Measurements from ENCODE around the gene B4GALT1. TPM values are rescaled to one million over a fixed set of nuclear protein-coding genes. Genes with fewer than 3 reads are reported as not detected.

B4GALT1 gene
- total and polyA plus RNA-seq, 2 of the 8 experiments (the other 6 are each of a cell fraction or from before 2014, with no cell fraction given): 12.8 to 18.2 TPM

DNA sequence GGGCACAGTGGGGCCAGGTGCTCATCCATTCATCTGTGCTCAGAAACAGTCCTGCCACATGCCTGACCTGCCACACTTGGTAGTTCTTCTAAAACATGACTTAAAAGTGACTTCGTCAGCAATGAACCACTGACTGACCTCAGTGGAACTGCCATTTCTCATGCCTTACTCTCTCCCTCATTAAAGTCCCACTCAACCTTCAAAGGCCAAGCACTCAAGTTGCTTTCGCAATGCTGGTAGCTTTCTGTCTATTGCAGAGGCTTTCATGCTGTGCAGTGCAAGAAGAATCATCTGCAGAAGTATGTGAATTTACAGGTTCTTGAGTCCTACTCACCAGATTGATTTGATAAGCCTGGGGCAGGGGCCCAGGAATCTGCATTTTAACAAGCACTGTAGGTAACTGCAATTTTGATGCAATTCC, 23.9 kb downstream of the B4GALT1 start:
- DNase-seq (ENCODE audit: low read depth in 1 of 2, low spot score in 2 of 2) (no peak), FAIRE-seq (no peak)
- no peak overlapping the region for H3K27ac ChIP-seq (ENCODE audit: low read depth, low read length)
- H4K8ac ChIP-seq (ENCODE audit: extremely low read depth, insufficient read depth, low read length): no peak overlapping the region
- H3K18ac ChIP-seq (ENCODE audit: extremely low read depth, low read length): no peak overlapping the region
- H2AFZ ChIP-seq (ENCODE audit: low read length): no peak overlapping the region
- H3K4me1 ChIP-seq (replicated peaks in 1 of 4; ENCODE audit: control insufficient read depth in 3 of 4, insufficient read depth in 4 of 4, low read length in 3 of 4): peaks cover 0 to 5% (median 1%) of the 10 kb centered on the region in 4 experiments; a peak in 5 of 7 replicates
- H4K20me1 ChIP-seq (replicated peaks in 1 of 2; ENCODE audit: control insufficient read depth in 1 of 2, insufficient read depth in 2 of 2, low read length in 2 of 2): peaks cover 0 to 2% of the 10 kb centered on the region in 2 experiments
- H2BK15ac ChIP-seq (ENCODE audit: low read length): no peak overlapping the region
- POLR2A ChIA-PET (ENCODE audit: partially characterized antibody): interaction anchor here (0.9 to 1.5 kb wide), 3 partner anchors 8 to 118 kb away, joined by 3 to 6 read pairs (median 3); partner anchors contain the start of gene DNAJA1
- H3K4ac ChIP-seq (replicated peaks; ENCODE audit: insufficient read length, low read depth, low read length): no peak overlapping the region
- CTCF ChIA-PET (ENCODE audit: partially characterized antibody): interaction anchor here (1.2 to 1.9 kb wide), 2 partner anchors 16 to 53 kb away, joined by 4 to 5 read pairs; no protein-coding TSS in a partner anchor
- H3K36me3 ChIP-seq (ENCODE audit: control insufficient read depth in 2 of 4, insufficient read depth in 4 of 4, low read length in 3 of 4): no peaks in the 10 kb centered on the region
- WGBS, 2 experiments (ENCODE audit: extremely low coverage in 1 of 2, insufficient coverage in 1 of 2, insufficient read length in 1 of 2, insufficient replicate concordance in 2 of 2, low coverage in 1 of 2, low lambda C conversion rate in 2 of 2, missing lambda C conversion rate in 1 of 2): 94% methylated on average over 2 of the region's 2 CpGs; no CpG with 5 or more reads in 1 of the 2 experiments
- H3K23me2 ChIP-seq (ENCODE audit: low read depth, low read length): no peaks in the 10 kb centered on the region
- no peak overlapping the region for H3K14ac ChIP-seq (ENCODE audit: insufficient read length)
- no peak overlapping the region for H2BK12ac ChIP-seq (ENCODE audit: low read depth, low read length)
- H2BK20ac ChIP-seq (ENCODE audit: low read length): no peak overlapping the region
- H3K4me2 ChIP-seq (ENCODE audit: insufficient read depth in 1 of 2, low read depth in 2 of 2, low read length in 2 of 2): no peak overlapping the region
- H4K5ac ChIP-seq (ENCODE audit: insufficient read length, low read depth, low read length): no peak overlapping the region
- no peak overlapping the region for H3K56ac ChIP-seq (replicated peaks; ENCODE audit: insufficient read length, low read depth, low read length)
- H3K79me1 ChIP-seq (ENCODE audit: low read depth, low read length): no peaks in the 10 kb centered on the region; the same call in 1 of the 2 replicates
- H3K27me3 ChIP-seq (replicated peaks in 1 of 4; ENCODE audit: control insufficient read depth in 3 of 4, extremely low read depth in 1 of 4, insufficient read depth in 3 of 4, low read length in 3 of 4): no peaks in the 10 kb centered on the region; a peak in 1 of 7 replicates
- no peak overlapping the region for H3K23ac ChIP-seq (ENCODE audit: insufficient read length)
- H4K91ac ChIP-seq (replicated peaks; ENCODE audit: insufficient read length, low read length): no peak overlapping the region
- no peak overlapping the region for H2BK5ac ChIP-seq (ENCODE audit: low read depth, low read length)
- H2AK5ac ChIP-seq (ENCODE audit: low read depth, low read length): 0 out of 2 replicates have a peak overlapping the region, but pooled peaks have one; percentile 65
- H3K9ac ChIP-seq (replicated peaks in 1 of 4; ENCODE audit: extremely low read depth in 1 of 4, low read depth in 3 of 4, low read length in 3 of 4): no peak overlapping the region
- no peaks in the 10 kb centered on the region; a peak in 1 of 4 replicates for H3K79me2 ChIP-seq (ENCODE audit: control insufficient read depth in 1 of 2, insufficient read depth in 2 of 2, low read length in 2 of 2)
- no peaks in the 10 kb centered on the region for H3K9me3 ChIP-seq (ENCODE audit: insufficient read depth in 2 of 2, low read depth in 1 of 2, low read length in 1 of 2)
- H3K4me3 ChIP-seq (ENCODE audit: extremely low read depth in 1 of 4, insufficient read depth in 2 of 4, low read depth in 3 of 4, low read length in 4 of 4): no peak overlapping the region
- no peak overlapping the region for H2BK120ac ChIP-seq (replicated peaks; ENCODE audit: low read depth, low read length)
- TF ChIP-seq BCL11A (IDR thresholded peaks at IDR 0.05; ENCODE audit: low read depth in 2 of 2, low read length in 2 of 2) (no peak), KDM5A (IDR thresholded peaks at IDR 0.05; ENCODE audit: low read length) (no peak), JUN (IDR thresholded peaks at IDR 0.05; ENCODE audit: low read depth, low read length) (no peak), GABPA (IDR thresholded peaks at IDR 0.05; ENCODE audit: borderline replicate concordance, insufficient read depth, low read length) (no peak), BACH1 (IDR thresholded peaks at IDR 0.05; ENCODE audit: low read length) (no peak), CREB1 (IDR thresholded peaks at IDR 0.05) (no peak), NANOG (IDR thresholded peaks at IDR 0.05; ENCODE audit: insufficient read depth, low read depth, low read length, poor library complexity, severe bottlenecking) (no peak), NRF1 (IDR thresholded peaks at IDR 0.05; ENCODE audit: low read depth, low read length) (no peak), TAF1 (IDR thresholded peaks at IDR 0.05; ENCODE audit: low read depth, low read length) (no peak), TCF12 (IDR thresholded peaks at IDR 0.05; ENCODE audit: low read depth, low read length) (no peak), SP4 (IDR thresholded peaks at IDR 0.05; ENCODE audit: low read length) (no peak), TBP (IDR thresholded peaks at IDR 0.05; ENCODE audit: low read depth, low read length) (no peak)
- TF ChIP-seq, protein P1, sequence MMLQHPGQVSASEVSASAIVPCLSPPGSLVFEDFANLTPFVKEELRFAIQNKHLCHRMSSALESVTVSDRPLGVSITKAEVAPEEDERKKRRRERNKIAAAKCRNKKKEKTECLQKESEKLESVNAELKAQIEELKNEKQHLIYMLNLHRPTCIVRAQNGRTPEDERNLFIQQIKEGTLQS (IDR thresholded peaks at IDR 0.05; ENCODE audit: insufficient read depth, low read depth, low read length): no peak
